Omental fat pad (tissue), 4 donors: ENCODE results near the gene CHRNA7. TPM values are rescaled to one million over a fixed set of nuclear protein-coding genes. Genes with fewer than 3 reads are reported as not detected.

Source experiments
- ATAC-seq: fragments of 150-250 bp; one replicate; pipeline ENCODE4 v1.9.1; 2016; ENCODE audit warnings: mild to moderate bottlenecking, moderate library complexity; ENCODE audit not compliant: low FRiP score
- DNase-seq: peaks from one replicate; pipeline ENCODE4 v3.0.0-alpha.2; 2019; ENCODE audit warnings: low spot score
- CTCF ChIP-seq, 3 donors: fragments of 450-650 bp; IDR thresholded peaks; one replicate each; pipeline ENCODE4 v1.5.1; 2016 to 2017; ENCODE audit warnings: antibody characterized with exemption in 3 of 3, mild to moderate bottlenecking in 3 of 3, moderate library complexity in 2 of 3
- total RNA-seq, 4 donors: library from RNA; depleted of rRNA; stranded (reverse); fragments of >200 nt; gene quantifications; one replicate each; pipeline ENCODE4 v1.1.0, GENCODE V29; 2016

CHRNA7 gene
- total RNA-seq, 4 donors from 2014 or later = 0.36 to 1.3 (median 0.75) TPM

GRCh38 chr15:32060706-32061105 lies 30.4 kb downstream of the CHRNA7 start:
- ATAC-seq (no peak), DNase-seq (no peak)
- TF ChIP-seq CTCF (IDR thresholded peaks at IDR 0.05) = no peak

GRCh38 chr15:32067115-32067514 lies 36.8 kb downstream of the CHRNA7 start:
- TF ChIP-seq CTCF (IDR thresholded peaks at IDR 0.05) = no peak
- ATAC-seq (no peak), DNase-seq (no peak)

- no peak for ATAC-seq
- no peak for TF ChIP-seq CTCF (IDR thresholded peaks at IDR 0.05)
- DNase-seq = no peak
Measured at GRCh38 chr15:32089851-32090359, 59.6 kb downstream of the CHRNA7 start.

GRCh38 chr15:32091505-32092380 lies 61.4 kb downstream of the CHRNA7 start:
- ATAC-seq (no peak), DNase-seq (no peak)
- no peak for TF ChIP-seq CTCF (IDR thresholded peaks at IDR 0.05)

- TF ChIP-seq CTCF (IDR thresholded peaks at IDR 0.05) = no peak
- DNase-seq (no peak), ATAC-seq (no peak)
Measured at GRCh38 chr15:32096213-32096612, 65.9 kb downstream of the CHRNA7 start.

- no peak for TF ChIP-seq CTCF (IDR thresholded peaks at IDR 0.05)
- no peak for ATAC-seq
- no peak for DNase-seq
Measured at GRCh38 chr15:32096916-32097617, 66.8 kb downstream of the CHRNA7 start.
